Activated T-cell treated with anti-CD3 and anti-CD28 coated beads, Interleukin-2, amount 50 U/mL, for 72 hours (primary cell): ENCODE data around the gene ZNF547. TPM values are rescaled to one million over a fixed set of nuclear protein-coding genes. Genes with fewer than 3 reads are reported as not detected.
A peak's percentile ranks its signal among the peaks of the same experiment; 100 is the strongest.

ENCODE experiments used
- ATAC-seq, 2 donors: fragments of 150-1000 bp; cut with Tn5 transposase; replicated peaks in 1 of 2; 2 replicates each; pipeline ENCODE4 v1.10.0; 2021; ENCODE audit warnings: moderate library complexity in 2 of 2, mild to moderate bottlenecking in 1 of 2
- DNase-seq, 2 donors: peaks; one replicate each; pipeline ENCODE4 v3.0.0; 2021 to 2022; ENCODE audit warnings: mixed read lengths in 1 of 2
- H3K27ac Mint-ChIP-seq: one replicate; pipeline ENCODE4 v1.8.0; 2022; ENCODE audit warnings: mild to moderate bottlenecking, moderate library complexity, mixed read lengths
- H3K27me3 Mint-ChIP-seq: one replicate; pipeline ENCODE4 v1.8.0; 2022; ENCODE audit warnings: low read depth, mixed read lengths
- H3K36me3 Mint-ChIP-seq, 2 donors: one replicate each; pipeline ENCODE4 v1.8.0; 2022; ENCODE audit warnings: mixed read lengths in 2 of 2, mild to moderate bottlenecking in 1 of 2; ENCODE audit not compliant: insufficient read depth in 2 of 2
- H3K4me1 Mint-ChIP-seq: one replicate; pipeline ENCODE4 v1.8.0; 2022; ENCODE audit warnings: low read depth, mixed read lengths
- H3K4me3 Mint-ChIP-seq, 2 donors: one replicate each; pipeline ENCODE4 v1.8.0; 2022; ENCODE audit warnings: mild to moderate bottlenecking in 2 of 2, mixed read lengths in 2 of 2, moderate library complexity in 2 of 2
- H3K9me3 Mint-ChIP-seq, 2 donors: one replicate each; pipeline ENCODE4 v1.8.0; 2022; ENCODE audit warnings: mixed read lengths in 2 of 2
- total RNA-seq, 2 donors: library from RNA; stranded (reverse); gene quantifications; one replicate each; pipeline ENCODE4 v1.2.3, GENCODE V29; 2022

Gene ZNF547
- total RNA-seq = 1 to 10 TPM; 3.9 to 4.5 TPM

GRCh38 chr19:57362997-57363687 is at the start of gene ZNF547, which contains the start of gene TRAPPC2B:
ZNF547 (plus strand) TSS chr19:57363551; CDS start chr19:57368556, 5,005 bp downstream.
TRAPPC2B (plus strand) TSS chr19:57363551; CDS start chr19:57364834, 1,283 bp downstream.
- H3K36me3 Mint-ChIP-seq = peaks cover 26 to 34% of the 10 kb centered on the region in 2 donors
- H3K4me3 Mint-ChIP-seq = peak within 1 kb of the TSS; percentile 96 to 97
- peak within 1 kb of the TSS; percentile 86 for H3K27ac Mint-ChIP-seq
- ATAC-seq (peak; percentile 96), DNase-seq (peak; percentile 98)
- peaks cover 13 to 14% of the 10 kb centered on the region in 2 donors for H3K9me3 Mint-ChIP-seq
- no peaks in the 10 kb centered on the region for H3K27me3 Mint-ChIP-seq
- H3K4me1 Mint-ChIP-seq = peaks cover 20% of the 10 kb centered on the region

- Mint-ChIP-seq H3K27ac (no peak overlapping the region), H3K4me1 (no peaks in the 10 kb centered on the region), H3K36me3 (peaks cover 16 to 25% of the 10 kb centered on the region in 2 donors), H3K9me3 (peaks cover 6 to 19% of the 10 kb centered on the region in 2 donors), H3K4me3 (no peak overlapping the region), H3K27me3 (peaks cover 31% of the 10 kb centered on the region)
- ATAC-seq (no peak), DNase-seq (no peak)
Observed at GRCh38 chr19:57314146-57314545, 49.2 kb upstream of the ZNF547 start.

DNA sequence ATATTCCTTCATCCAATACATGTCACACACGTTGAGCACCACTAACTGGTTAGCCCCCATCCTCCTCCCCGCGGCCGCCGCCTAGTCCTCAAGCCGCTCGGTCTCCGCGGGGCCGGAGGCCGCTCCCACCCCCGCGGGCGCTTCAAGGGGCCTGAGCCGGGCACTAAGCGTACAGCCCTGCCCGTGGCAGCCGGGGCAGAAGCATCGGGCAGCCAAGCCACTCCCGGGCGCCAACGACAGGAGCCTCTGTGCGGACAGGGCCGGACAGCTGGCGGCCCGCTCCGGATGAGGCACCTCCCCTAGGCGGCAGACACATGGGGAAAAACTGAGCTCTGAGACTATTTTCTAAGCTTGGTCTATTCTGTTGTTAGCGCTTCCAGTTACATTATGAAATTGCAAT is 45.8 kb upstream of the ZNF547 start:
- Mint-ChIP-seq H3K27ac (no peak overlapping the region), H3K4me3 (no peak overlapping the region), H3K36me3 (peaks cover 23 to 30% of the 10 kb centered on the region in 2 donors), H3K9me3 (peaks cover 4 to 17% of the 10 kb centered on the region in 2 donors), H3K4me1 (peaks cover 24% of the 10 kb centered on the region), H3K27me3 (peaks cover 31% of the 10 kb centered on the region)
- ATAC-seq = no peak
- no peak for DNase-seq

- Mint-ChIP-seq H3K36me3 (peaks cover 36 to 51% of the 10 kb centered on the region in 2 donors), H3K9me3 (peaks cover 5 to 19% of the 10 kb centered on the region in 2 donors)
- peak in 1 of 2 donors; percentile 1 for ATAC-seq
Observed at GRCh38 chr19:57319869-57320179, 43.5 kb upstream of the ZNF547 start.

DNA sequence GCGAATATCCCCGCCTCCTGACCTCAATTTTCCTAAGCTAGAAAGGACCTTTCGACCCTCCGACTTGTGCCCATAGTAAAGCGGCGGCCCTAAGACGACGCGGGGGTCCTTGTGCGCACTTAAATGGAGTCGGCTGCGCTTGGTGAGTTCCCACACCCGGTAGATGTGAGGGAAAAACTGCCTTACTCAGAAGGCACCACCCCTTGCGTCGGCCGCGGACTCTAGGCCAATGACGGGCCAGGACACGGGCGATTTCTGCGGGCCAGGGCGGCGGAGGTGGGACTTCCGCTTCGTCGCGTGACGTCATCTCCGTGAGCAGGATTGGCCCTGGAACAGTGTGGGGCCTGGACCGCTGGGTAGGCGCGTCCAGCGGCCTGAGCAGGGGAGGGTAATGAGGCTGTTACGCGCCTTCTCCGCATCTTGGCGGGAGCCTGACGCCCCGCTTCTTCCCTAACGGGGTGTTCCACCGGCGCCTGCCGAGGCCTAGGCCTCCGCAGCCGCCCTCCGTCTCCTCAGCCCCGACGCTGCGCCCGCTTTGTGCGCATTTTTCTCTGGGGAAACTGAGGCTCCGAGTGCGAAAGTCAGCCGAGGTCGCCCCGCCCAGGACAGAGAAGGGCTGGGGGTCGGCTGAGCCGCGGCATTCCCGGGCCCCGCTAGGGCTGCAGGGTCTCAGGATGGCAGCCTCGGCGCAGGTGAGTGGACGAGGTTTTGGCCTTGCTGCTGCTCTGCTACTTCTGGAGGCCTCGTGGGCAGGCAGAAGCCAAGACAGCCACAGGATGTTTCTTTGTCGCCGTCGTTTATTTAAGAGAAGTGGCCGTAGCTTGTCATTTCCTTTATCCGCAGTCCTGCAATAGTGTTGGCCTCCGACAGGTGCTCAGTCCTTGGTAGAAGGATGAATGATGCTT is 42.9 kb upstream of the ZNF547 start, which contains the start of gene ZNF543:
ZNF543 (plus strand) TSS at position 293 of the 905 bp plus-strand sequence; CDS start at position 675, 382 bp downstream.
- Mint-ChIP-seq H3K27me3 (peaks cover 18% of the 10 kb centered on the region), H3K36me3 (peaks cover 38 to 51% of the 10 kb centered on the region in 2 donors)

More at GRCh38 chr19:57319869-57320179, 43.5 kb upstream of the ZNF547 start:
- Mint-ChIP-seq H3K4me3 (peak overlapping the region; percentile 82 to 92), H3K27me3 (peaks cover 23% of the 10 kb centered on the region), H3K27ac (peak overlapping the region; percentile 97), H3K4me1 (peaks cover 28% of the 10 kb centered on the region)
- no peak for DNase-seq

GRCh38 chr19:57321116-57321515 is 42.2 kb upstream of the ZNF547 start:
- peaks cover 28% of the 10 kb centered on the region for H3K4me1 Mint-ChIP-seq
- H3K9me3 Mint-ChIP-seq = peaks cover 6 to 13% of the 10 kb centered on the region in 2 donors
- H3K4me3 Mint-ChIP-seq = peak overlapping the region; percentile 82 to 92
- no peak for DNase-seq
- peaks cover 12% of the 10 kb centered on the region for H3K27me3 Mint-ChIP-seq
- ATAC-seq = no peak
- H3K27ac Mint-ChIP-seq = peak overlapping the region; percentile 97
- peaks cover 42 to 53% of the 10 kb centered on the region in 2 donors for H3K36me3 Mint-ChIP-seq

More for the DNA sequence above, 42.9 kb upstream of the ZNF547 start, which contains the start of gene ZNF543:
- peak; percentile 95 to 96 for DNase-seq
- Mint-ChIP-seq H3K9me3 (peaks cover 7 to 19% of the 10 kb centered on the region in 2 donors), H3K4me3 (peak within 1 kb of the TSS; percentile 82 to 92), H3K4me1 (peaks cover 28% of the 10 kb centered on the region), H3K27ac (peak within 1 kb of the TSS; percentile 97)
- peak; percentile 98 to 99 for ATAC-seq

- DNase-seq (no peak), ATAC-seq (no peak)
- Mint-ChIP-seq H3K36me3 (peaks cover 45 to 55% of the 10 kb centered on the region in 2 donors), H3K27ac (no peak overlapping the region), H3K9me3 (peaks cover 5 to 12% of the 10 kb centered on the region in 2 donors), H3K4me1 (peaks cover 28% of the 10 kb centered on the region), H3K27me3 (peaks cover 5% of the 10 kb centered on the region), H3K4me3 (peak overlapping the region; percentile 82 to 92)
Observed at GRCh38 chr19:57321751-57322150, 41.6 kb upstream of the ZNF547 start.

- DNase-seq = no peak
- no peak for ATAC-seq
- Mint-ChIP-seq H3K27me3 (no peaks in the 10 kb centered on the region), H3K9me3 (peaks cover 5 to 21% of the 10 kb centered on the region in 2 donors), H3K4me1 (peaks cover 22% of the 10 kb centered on the region), H3K27ac (no peak overlapping the region), H3K4me3 (no peak overlapping the region), H3K36me3 (peaks cover 63 to 80% of the 10 kb centered on the region in 2 donors)
Observed at GRCh38 chr19:57324992-57325391, 38.4 kb upstream of the ZNF547 start.

DNA sequence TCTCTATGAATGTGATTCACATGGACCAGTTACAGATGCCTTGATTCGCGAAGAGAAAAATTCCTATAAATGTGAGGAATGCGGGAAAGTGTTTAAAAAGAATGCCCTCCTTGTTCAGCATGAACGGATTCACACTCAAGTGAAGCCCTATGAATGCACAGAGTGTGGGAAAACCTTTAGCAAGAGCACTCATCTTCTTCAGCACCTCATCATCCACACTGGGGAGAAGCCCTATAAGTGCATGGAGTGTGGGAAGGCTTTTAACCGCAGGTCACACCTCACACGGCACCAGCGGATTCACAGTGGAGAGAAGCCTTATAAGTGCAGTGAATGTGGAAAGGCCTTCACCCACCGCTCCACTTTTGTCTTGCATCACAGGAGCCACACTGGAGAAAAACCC is 35.4 kb upstream of the ZNF547 start:
- no peak overlapping the region for H3K4me3 Mint-ChIP-seq
- no peak for ATAC-seq
- DNase-seq = no peak
- peaks cover 3 to 14% of the 10 kb centered on the region in 2 donors for H3K9me3 Mint-ChIP-seq
- no peak overlapping the region for H3K27ac Mint-ChIP-seq
- no peaks in the 10 kb centered on the region for H3K27me3 Mint-ChIP-seq
- peaks cover 45 to 76% of the 10 kb centered on the region in 2 donors for H3K36me3 Mint-ChIP-seq
- H3K4me1 Mint-ChIP-seq = no peaks in the 10 kb centered on the region

- no peak overlapping the region for H3K4me3 Mint-ChIP-seq
- peaks cover 7 to 42% of the 10 kb centered on the region in 2 donors for H3K36me3 Mint-ChIP-seq
- H3K27ac Mint-ChIP-seq = no peak overlapping the region
- DNase-seq (no peak), ATAC-seq (no peak)
- H3K4me1 Mint-ChIP-seq = no peaks in the 10 kb centered on the region
- peaks cover 5 to 9% of the 10 kb centered on the region in 2 donors for H3K9me3 Mint-ChIP-seq
- no peaks in the 10 kb centered on the region for H3K27me3 Mint-ChIP-seq
Observed at GRCh38 chr19:57334191-57334590, 29.2 kb upstream of the ZNF547 start.

GRCh38 chr19:57338877-57339276 is 24.5 kb upstream of the ZNF547 start:
- H3K4me3 Mint-ChIP-seq = no peak overlapping the region
- peaks cover 13 to 14% of the 10 kb centered on the region in 2 donors for H3K9me3 Mint-ChIP-seq
- no peak for ATAC-seq
- H3K27me3 Mint-ChIP-seq = no peaks in the 10 kb centered on the region
- peaks cover 6 to 23% of the 10 kb centered on the region in 2 donors for H3K36me3 Mint-ChIP-seq
- H3K4me1 Mint-ChIP-seq = no peaks in the 10 kb centered on the region
- no peak for DNase-seq
- H3K27ac Mint-ChIP-seq = no peak overlapping the region

GRCh38 chr19:57342582-57342981 is 20.8 kb upstream of the ZNF547 start:
- H3K4me1 Mint-ChIP-seq = no peaks in the 10 kb centered on the region
- no peak overlapping the region for H3K27ac Mint-ChIP-seq
- H3K36me3 Mint-ChIP-seq = peaks cover 1 to 7% of the 10 kb centered on the region in 2 donors
- DNase-seq (no peak), ATAC-seq (no peak)
- peaks cover 9 to 12% of the 10 kb centered on the region in 2 donors for H3K9me3 Mint-ChIP-seq
- H3K27me3 Mint-ChIP-seq = no peaks in the 10 kb centered on the region
- no peak overlapping the region for H3K4me3 Mint-ChIP-seq

DNA sequence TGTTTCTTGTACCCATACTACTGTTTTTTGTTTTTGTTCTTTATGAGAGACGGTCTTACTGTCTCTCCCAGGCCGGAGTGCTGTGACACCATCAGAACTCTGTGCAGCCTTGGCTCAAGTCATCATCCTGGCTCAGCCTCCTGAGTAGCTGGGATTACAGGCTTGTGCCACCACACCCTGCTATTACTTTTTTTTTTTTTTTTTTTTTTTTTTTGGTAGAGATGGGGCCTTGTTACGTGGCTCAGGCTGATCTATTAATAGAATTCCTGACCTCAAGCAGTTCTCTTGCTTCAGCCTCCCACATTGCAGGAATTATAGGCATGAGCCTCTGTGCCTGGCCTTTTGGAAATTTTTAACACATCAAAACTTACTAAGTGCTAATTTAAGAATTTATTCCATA is 15.2 kb upstream of the ZNF547 start:
- no peak for ATAC-seq
- DNase-seq = no peak
- H3K4me3 Mint-ChIP-seq = no peak overlapping the region
- peaks cover 14 to 15% of the 10 kb centered on the region in 2 donors for H3K9me3 Mint-ChIP-seq
- peaks cover 29% of the 10 kb centered on the region for H3K4me1 Mint-ChIP-seq
- peaks cover 25 to 28% of the 10 kb centered on the region in 2 donors for H3K36me3 Mint-ChIP-seq
- no peak overlapping the region for H3K27ac Mint-ChIP-seq
- H3K27me3 Mint-ChIP-seq = no peaks in the 10 kb centered on the region
